GM23248 (cell line): Measurements from ENCODE around the gene PDE4B. TPM values are rescaled to one million over a fixed set of nuclear protein-coding genes. Genes with fewer than 3 reads are reported as not detected.

Source experiments
- DNase-seq: peaks from one replicate; pipeline ENCODE4 v3.0.0-alpha.2; 2015
- H2AFZ ChIP-seq: fragments of 200-600 bp; sonication (generic); 2 replicates; pipeline ENCODE4 v1.6.1; 2016; ENCODE audit warnings: antibody characterized with exemption
- H3F3A ChIP-seq: fragments of 200-600 bp; sonication (generic); 2 replicates; pipeline ENCODE4 v1.6.1; 2016; ENCODE audit warnings: mild to moderate bottlenecking, antibody characterized with exemption, mixed run types; ENCODE audit not compliant: insufficient read depth
- H3K27ac ChIP-seq: fragments of 200-600 bp; sonication (generic); 2 replicates; pipeline ENCODE4 v1.5.1; 2016; ENCODE audit warnings: mild to moderate bottlenecking
- H3K27me3 ChIP-seq: fragments of 200-600 bp; sonication (generic); replicated peaks from 2 replicates; pipeline ENCODE4 v1.6.1; 2016; ENCODE audit warnings: mild to moderate bottlenecking; ENCODE audit not compliant: insufficient read depth
- H3K36me3 ChIP-seq: fragments of 200-600 bp; sonication (generic); 2 replicates; pipeline ENCODE4 v1.6.1; 2016; ENCODE audit warnings: low read depth, mild to moderate bottlenecking
- H3K4me1 ChIP-seq: fragments of 200-600 bp; sonication (generic); 2 replicates; pipeline ENCODE4 v1.6.1; 2016; ENCODE audit warnings: mild to moderate bottlenecking; ENCODE audit not compliant: insufficient read depth
- H3K4me2 ChIP-seq: fragments of 200-600 bp; sonication (generic); one replicate; pipeline ENCODE4 v1.6.1; 2016; ENCODE audit warnings: mild to moderate bottlenecking; ENCODE audit not compliant: unreplicated experiment
- H3K4me3 ChIP-seq: fragments of 200-600 bp; sonication (generic); 2 replicates; pipeline ENCODE4 v1.5.1; 2016; ENCODE audit warnings: mild to moderate bottlenecking
- H3K79me2 ChIP-seq: fragments of 200-600 bp; sonication (generic); 2 replicates; pipeline ENCODE4 v1.6.1; 2016; ENCODE audit warnings: mild to moderate bottlenecking; ENCODE audit not compliant: insufficient read depth
- H3K9ac ChIP-seq: fragments of 200-600 bp; sonication (generic); 2 replicates; pipeline ENCODE4 v1.6.1; 2016; ENCODE audit warnings: mild to moderate bottlenecking
- H3K9me2 ChIP-seq: fragments of 200-600 bp; sonication (generic); 2 replicates; pipeline ENCODE4 v1.6.1; 2016; ENCODE audit warnings: mixed run types, mild to moderate bottlenecking, moderate library complexity; ENCODE audit not compliant: insufficient read depth
- H3K9me3 ChIP-seq: fragments of 200-600 bp; sonication (generic); one replicate; pipeline ENCODE4 v1.6.1; 2017; ENCODE audit warnings: low read depth
- H4K20me1 ChIP-seq: fragments of 200-600 bp; sonication (generic); 2 replicates; pipeline ENCODE4 v1.6.0; 2016; ENCODE audit not compliant: insufficient read depth
- EZH2 ChIP-seq: fragments of 200-600 bp; sonication (generic); IDR thresholded peaks from 2 replicates; pipeline ENCODE4 v1.6.1; 2018; ENCODE audit warnings: antibody characterized with exemption, mild to moderate bottlenecking; ENCODE audit not compliant: insufficient read depth, poor library complexity, severe bottlenecking
- EZH2phosphoT487 ChIP-seq: fragments of 200-600 bp; sonication (generic); IDR thresholded peaks from 2 replicates; pipeline ENCODE4 v1.6.1; 2018; ENCODE audit warnings: antibody characterized with exemption, moderate library complexity, mild to moderate bottlenecking, low read depth; ENCODE audit not compliant: insufficient read depth
- WGBS, 2 experiments: methylation state at CpG; one replicate each; pipeline ENCODE4 v1.1.6; 2015 to 2017; ENCODE audit warnings: low lambda C conversion rate in 2 of 2, low coverage in 1 of 2; ENCODE audit errors: missing lambda C conversion rate in 2 of 2; 5-methylcytosine and 5-hydroxymethylcytosine counted together
- in situ Hi-C: fragments of 300-500 bp; cut with MboI; formaldehyde crosslinking; loops from 2 replicates; pipeline ENCODE4 v1.15.0; 2020
- polyA plus RNA-seq: library from polyadenylated mRNA; unstranded; fragments of >200 nt; fragmentation: Nextera tagmentation; extraction: Ambion mirVana; gene quantifications from 2 replicates; pipeline ENCODE4 v1.2.1, GENCODE V29; 2016
- total RNA-seq: library from RNA; depleted of rRNA; stranded (reverse); fragments of >200 nt; shearing (Covaris generic); gene quantifications from 2 replicates; pipeline ENCODE4 v1.2.3, GENCODE V29; 2014

PDE4B gene
- total and polyA plus RNA-seq, 2 experiments from 2014 or later, result 19.9 to 36.2 TPM

GRCh38 chr1:66292944-66293343 lies 500.2 kb downstream of the PDE4B start:
- Histone ChIP-seq H3K27ac (no peak overlapping the region), H3K4me2 (no peak overlapping the region), H3K36me3 (no peaks in the 10 kb centered on the region), H2AFZ (no peak overlapping the region), H3K4me1 (peaks cover 27% of the 10 kb centered on the region), H3K9ac (no peak overlapping the region), H3K9me3 (no peaks in the 10 kb centered on the region), H3F3A (peaks cover 27% of the 10 kb centered on the region), H3K4me3 (no peak overlapping the region), H4K20me1 (no peaks in the 10 kb centered on the region), H3K9me2 (peaks cover 3% of the 10 kb centered on the region; the same call in 1 of the 2 replicates), H3K27me3 (no peaks in the 10 kb centered on the region), H3K79me2 (no peaks in the 10 kb centered on the region)
- 91 to 97% methylated on average over 3 of the region's 3 CpGs for WGBS, 2 experiments
- in situ Hi-C loops, result no loop called here
- no peak for DNase-seq
- TF ChIP-seq EZH2, result no peak

DNA sequence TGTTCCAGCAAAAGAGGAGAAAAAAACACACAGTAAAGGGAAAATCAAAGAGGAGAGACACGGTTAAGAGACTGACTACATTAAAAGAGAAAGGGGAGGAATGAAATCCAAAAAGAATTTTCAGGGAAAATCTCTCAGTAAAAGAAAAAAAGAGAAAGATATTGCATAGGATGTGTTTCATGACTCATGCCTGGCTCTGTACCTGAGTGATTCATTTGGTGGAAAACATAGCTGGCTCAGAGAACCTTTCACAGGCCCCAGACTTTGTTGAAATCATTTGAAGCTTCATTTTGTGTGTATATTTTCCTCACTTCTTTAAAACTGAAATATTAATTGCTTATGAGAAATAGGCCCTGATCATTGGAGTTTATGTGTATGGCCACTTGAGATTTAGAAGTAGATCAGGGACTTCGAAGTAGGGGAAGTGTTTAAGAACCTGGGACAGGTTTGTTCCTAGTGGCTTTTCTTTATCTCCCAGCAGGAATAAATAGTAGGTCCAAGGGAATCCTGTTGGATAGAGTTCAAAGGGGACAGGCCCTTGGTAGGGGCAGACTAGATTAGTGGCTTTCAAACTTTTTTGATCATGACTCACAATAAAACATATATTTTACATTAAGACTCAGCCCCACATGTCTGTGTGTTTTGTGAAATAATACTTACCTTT lies 502.1 kb downstream of the PDE4B start:
- H3K4me2 ChIP-seq, result peak overlapping the region; percentile 78
- no peaks in the 10 kb centered on the region for H4K20me1 ChIP-seq
- TF ChIP-seq EZH2 (no peak), EZH2phosphoT487 (no peak)
- H3K27me3 ChIP-seq, result no peaks in the 10 kb centered on the region
- 49 to 50% methylated on average over 2 of the region's 2 CpGs for WGBS, 2 experiments
- H3K27ac ChIP-seq, result peak overlapping the region; percentile 77
- peaks cover 27% of the 10 kb centered on the region for H3K4me1 ChIP-seq
- peaks cover 3% of the 10 kb centered on the region; the same call in 1 of the 2 replicates for H3K9me2 ChIP-seq
- H3K9ac ChIP-seq, result peak overlapping the region; percentile 57
- peak overlapping the region; percentile 37; the same call in 1 of the 2 replicates for H2AFZ ChIP-seq
- peak; percentile 90 for DNase-seq
- no peaks in the 10 kb centered on the region for H3K79me2 ChIP-seq
- H3K9me3 ChIP-seq, result no peaks in the 10 kb centered on the region
- peaks cover 27% of the 10 kb centered on the region for H3F3A ChIP-seq
- H3K4me3 ChIP-seq, result no peak overlapping the region
- H3K36me3 ChIP-seq, result no peaks in the 10 kb centered on the region
- in situ Hi-C loops, result no loop called here

DNA sequence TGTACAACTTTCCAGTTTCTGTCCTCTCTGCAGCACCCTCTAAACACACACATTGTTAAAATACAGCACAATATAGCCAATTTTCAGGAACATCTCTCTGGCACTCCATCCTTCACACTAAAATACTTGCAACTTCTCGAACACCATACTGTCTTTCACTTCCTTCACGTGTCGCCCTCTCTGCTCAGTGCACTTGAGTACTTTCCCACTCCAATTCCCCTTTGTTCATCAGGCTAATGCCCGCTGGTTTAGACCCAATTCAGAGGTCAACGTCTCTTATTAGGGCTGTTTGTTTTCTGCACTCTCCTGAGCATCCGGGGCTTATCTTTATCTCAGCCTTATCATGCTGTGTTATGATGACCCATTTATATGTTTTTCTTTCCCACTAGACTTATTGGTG lies 503.1 kb downstream of the PDE4B start:
- H3K9ac ChIP-seq, result no peak overlapping the region
- H3K27me3 ChIP-seq, result no peaks in the 10 kb centered on the region
- WGBS, 2 experiments, result 97 to 98% methylated on average over 6 of the region's 6 CpGs
- no peaks in the 10 kb centered on the region for H3K9me3 ChIP-seq
- no peak overlapping the region for H2AFZ ChIP-seq
- H3K4me3 ChIP-seq, result no peak overlapping the region
- TF ChIP-seq EZH2, result no peak
- no peak for TF ChIP-seq EZH2phosphoT487
- no peaks in the 10 kb centered on the region for H3K36me3 ChIP-seq
- H4K20me1 ChIP-seq, result no peaks in the 10 kb centered on the region
- no peak for DNase-seq
- in situ Hi-C loops, result no loop called here
- H3K9me2 ChIP-seq, result no peaks in the 10 kb centered on the region; the same call in 1 of the 2 replicates
- H3F3A ChIP-seq, result peaks cover 23% of the 10 kb centered on the region
- H3K4me2 ChIP-seq, result no peak overlapping the region
- H3K4me1 ChIP-seq, result peaks cover 29% of the 10 kb centered on the region
- H3K27ac ChIP-seq, result no peak overlapping the region
- no peaks in the 10 kb centered on the region for H3K79me2 ChIP-seq

- Histone ChIP-seq H4K20me1 (no peaks in the 10 kb centered on the region), H3K4me3 (no peak overlapping the region), H3K36me3 (no peaks in the 10 kb centered on the region), H3K4me1 (peaks cover 29% of the 10 kb centered on the region), H3K9me2 (no peaks in the 10 kb centered on the region; the same call in 1 of the 2 replicates), H3K27me3 (no peaks in the 10 kb centered on the region), H3K9me3 (no peaks in the 10 kb centered on the region), H3K27ac (no peak overlapping the region), H3K79me2 (no peaks in the 10 kb centered on the region), H3K4me2 (no peak overlapping the region), H3K9ac (no peak overlapping the region), H2AFZ (no peak overlapping the region), H3F3A (peaks cover 18% of the 10 kb centered on the region; the same call in 1 of the 2 replicates)
- no peak for TF ChIP-seq EZH2phosphoT487
- TF ChIP-seq EZH2, result no peak
- no peak for DNase-seq
- in situ Hi-C loops, result no loop called here
- 97 to 100% methylated on average over 1 of the region's 1 CpG for WGBS, 2 experiments
Observed at GRCh38 chr1:66296370-66296769, 503.7 kb downstream of the PDE4B start.

GRCh38 chr1:66296951-66297350 lies 504.3 kb downstream of the PDE4B start:
- no peak overlapping the region for H3K4me2 ChIP-seq
- H3K4me1 ChIP-seq, result peaks cover 29% of the 10 kb centered on the region
- H4K20me1 ChIP-seq, result no peaks in the 10 kb centered on the region
- H2AFZ ChIP-seq, result no peak overlapping the region
- no peak overlapping the region for H3K4me3 ChIP-seq
- H3F3A ChIP-seq, result peaks cover 18% of the 10 kb centered on the region; the same call in 1 of the 2 replicates
- in situ Hi-C loops, result no loop called here
- no peaks in the 10 kb centered on the region for H3K9me3 ChIP-seq
- TF ChIP-seq EZH2, result no peak
- H3K79me2 ChIP-seq, result no peaks in the 10 kb centered on the region
- no peaks in the 10 kb centered on the region for H3K36me3 ChIP-seq
- 87 to 95% methylated on average over 6 of the region's 6 CpGs for WGBS, 2 experiments
- H3K27ac ChIP-seq, result no peak overlapping the region
- no peak overlapping the region for H3K9ac ChIP-seq
- no peaks in the 10 kb centered on the region for H3K27me3 ChIP-seq
- no peak for DNase-seq
- no peaks in the 10 kb centered on the region; the same call in 1 of the 2 replicates for H3K9me2 ChIP-seq
